Endothelial cell of umbilical vein (primary cell): Measurements from ENCODE around the gene COX4I1. TPM values are rescaled to one million over a fixed set of nuclear protein-coding genes. Genes with fewer than 3 reads are reported as not detected.

Experiments used
- BruUV-seq: library from RNA; stranded (reverse); fragments of 400-500 nt; replicated peaks from 2 replicates; lab custom pipeline; 2021; lab: Mats Ljungman, UMichigan
- CTCF ChIA-PET: fragments of 300-600, 350-600 bp; sonication (Branson Sonifier 250); formaldehyde crosslinking; loops from one replicate; lab custom pipeline; 2021; ENCODE audit warnings: antibody characterized with exemption, inconsistent platforms; lab: Charles Lee
- POLR2A ChIA-PET: fragments of 300-600, 350-600 bp; sonication (Branson Sonifier 250); formaldehyde crosslinking; loops from one replicate; lab custom pipeline; 2021; ENCODE audit warnings: antibody characterized with exemption, inconsistent platforms; lab: Charles Lee
- DNase-seq: peaks from one replicate; pipeline ENCODE4 v3.0.0-alpha.2; 2011; ENCODE audit warnings: low read depth, low spot score
- FAIRE-seq: peaks from 2 replicates; lab custom pipeline; 2011; peaks lifted over from hg19 to GRCh38; lab: Jason Lieb, UNC
- H2AFZ ChIP-seq: 2 replicates; pipeline ENCODE4 v1.6.0; 2012; ENCODE audit warnings: low read depth, low read length, control low read depth, inconsistent platforms
- H3K27ac ChIP-seq: 2 replicates; pipeline ENCODE4 v1.5.1; 2011; ENCODE audit warnings: low read depth, mild to moderate bottlenecking, control low read depth, low read length, moderate library complexity; ENCODE audit not compliant: insufficient read depth
- H3K27me3 ChIP-seq, 2 experiments: 2 replicates each; pipeline versions ENCODE4 v1.6.0 to v1.6.1; 2011; ENCODE audit warnings: low read length in 2 of 2, mixed read lengths in 1 of 2; ENCODE audit not compliant: control insufficient read depth in 2 of 2, insufficient read depth in 2 of 2
- H3K36me3 ChIP-seq, 2 experiments: 2 replicates in 1 of 2; 3 replicates in 1 of 2; pipeline ENCODE4 v1.5.1; 2011; ENCODE audit warnings: low read length in 2 of 2, mild to moderate bottlenecking in 1 of 2, moderate library complexity in 1 of 2; ENCODE audit not compliant: control insufficient read depth in 2 of 2, insufficient read depth in 2 of 2; ENCODE audit errors: extremely low read depth in 1 of 2
- H3K4me1 ChIP-seq: 3 replicates; pipeline ENCODE4 v1.5.1; 2011; ENCODE audit warnings: mild to moderate bottlenecking, low read length; ENCODE audit not compliant: control insufficient read depth, insufficient read depth; ENCODE audit errors: extremely low read depth
- H3K4me2 ChIP-seq: 2 replicates; pipeline ENCODE4 v1.6.1; 2011; ENCODE audit warnings: low read length, control low read depth, mixed read lengths; ENCODE audit not compliant: insufficient read depth
- H3K4me3 ChIP-seq, 3 experiments: fragments of 200-600 bp in 1 of 3; sonication (generic), shearing (Covaris generic) in 1 of 3; replicated peaks in 1 of 3; 2 replicates each; pipeline ENCODE4 v1.5.1; 2011 to 2016; ENCODE audit warnings: control low read depth in 3 of 3, low read length in 3 of 3, mild to moderate bottlenecking in 2 of 3, inconsistent platforms in 1 of 3, low read depth in 1 of 3, moderate library complexity in 1 of 3; ENCODE audit not compliant: insufficient read depth in 1 of 3
- H3K79me2 ChIP-seq: 2 replicates; pipeline ENCODE4 v1.6.0; 2012; ENCODE audit warnings: low read length, inconsistent platforms; ENCODE audit not compliant: control insufficient read depth, insufficient read depth
- H3K9ac ChIP-seq: replicated peaks from 2 replicates; pipeline ENCODE3; 2011; ENCODE audit warnings: low read length, control low read depth; ENCODE audit not compliant: insufficient read depth; ENCODE audit errors: extremely low read depth
- H3K9me1 ChIP-seq: replicated peaks from 3 replicates; pipeline ENCODE4 v1.6.0; 2011; ENCODE audit warnings: mild to moderate bottlenecking, low read length; ENCODE audit not compliant: control insufficient read depth, insufficient read depth; ENCODE audit errors: extremely low read depth
- H3K9me3 ChIP-seq: replicated peaks from 2 replicates; pipeline ENCODE4 v1.5.1; 2012; ENCODE audit warnings: low read length, inconsistent platforms; ENCODE audit not compliant: control insufficient read depth, insufficient read depth
- H4K20me1 ChIP-seq: replicated peaks from 2 replicates; pipeline ENCODE3; 2011; ENCODE audit warnings: mild to moderate bottlenecking, low read length; ENCODE audit not compliant: control insufficient read depth, insufficient read depth; ENCODE audit errors: extremely low read depth
- CTCF ChIP-seq, 2 donors: IDR thresholded peaks; 1 replicate in 1 of 2; 2 replicates in 1 of 2; pipeline ENCODE4 v1.5.1; 2011; ENCODE audit warnings: low read length in 2 of 2, mild to moderate bottlenecking in 2 of 2, moderate library complexity in 2 of 2, control low read depth in 1 of 2, inconsistent platforms in 1 of 2, low read depth in 1 of 2; ENCODE audit not compliant: insufficient read depth in 1 of 2; ENCODE audit errors: extremely low read depth in 1 of 2
- EZH2 ChIP-seq: IDR thresholded peaks from 2 replicates; pipeline ENCODE4 v1.6.1; 2012; ENCODE audit warnings: borderline replicate concordance, low read depth, mild to moderate bottlenecking, moderate library complexity, low read length, inconsistent platforms; ENCODE audit not compliant: severe bottlenecking
- FOS ChIP-seq: IDR thresholded peaks from 2 replicates; pipeline ENCODE4 v1.6.1; 2011; ENCODE audit warnings: mild to moderate bottlenecking, low read length, moderate library complexity, borderline replicate concordance; ENCODE audit not compliant: insufficient read depth
- GATA2 ChIP-seq: IDR thresholded peaks from 2 replicates; pipeline ENCODE4 v1.7.0; 2011; ENCODE audit warnings: low read depth, mild to moderate bottlenecking, moderate library complexity, mixed read lengths, low read length; ENCODE audit not compliant: insufficient read length, insufficient read depth
- MAX ChIP-seq: IDR thresholded peaks from 2 replicates; pipeline ENCODE4 v1.6.1; 2011; ENCODE audit not compliant: insufficient read depth, insufficient read length
- MYC ChIP-seq: IDR thresholded peaks from one replicate; pipeline ENCODE4 v1.6.1; 2011; ENCODE audit warnings: mild to moderate bottlenecking, low read depth, low read length
- POLR2A ChIP-seq: IDR thresholded peaks from 2 replicates; pipeline ENCODE4 v1.6.1; 2012; ENCODE audit warnings: low read depth, mild to moderate bottlenecking, control low read depth, low read length
- POLR2AphosphoS5 ChIP-seq: IDR thresholded peaks from 2 replicates; pipeline ENCODE4 v1.6.1; 2012; ENCODE audit warnings: low read depth, mild to moderate bottlenecking, control low read depth, low read length, moderate library complexity; ENCODE audit not compliant: insufficient read depth
- dilution Hi-C: fragments of 300-500 bp; cut with MboI; formaldehyde crosslinking; loops from one replicate; pipeline ENCODE4 v1.15.0; 2019; ENCODE audit warnings: low sequenced_read_pairs; ENCODE audit not compliant: extremely low pct_ligation_motif_present
- intact Hi-C: fragments of 100-400 bp; cut with micrococcal nuclease; formaldehyde crosslinking; loops from one replicate; pipeline ENCODE4 v1.10.0; 2022
- polyA plus RNA-seq, 4 experiments: library from polyadenylated mRNA; depleted of rRNA in 3 of 4; stranded (reverse) in 3 of 4; unstranded in 1 of 4; fragments of >200 nt; gene quantifications; 2 replicates each; pipeline versions ENCODE4 v1.2.1 to v1.2.3, GENCODE V29; 2011 to 2012; ENCODE audit warnings: missing spikeins in 1 of 4
- total RNA-seq: library from RNA; stranded (reverse); gene quantifications from 2 replicates; pipeline ENCODE4 v1.2.3, GENCODE V29; 2021

The COX4I1 gene
- total and polyA plus RNA-seq, 2 donors (not counting 3 experiments of a cell fraction or from before 2014, with no cell fraction given), result 560 to 953 TPM

- no peaks in the 10 kb centered on the region for H3K36me3 ChIP-seq
- intact Hi-C loops, result no loop called here
- FAIRE-seq, result no peak
- no peaks in the 10 kb centered on the region for H3K9me3 ChIP-seq
- no peaks in the 10 kb centered on the region for H3K27me3 ChIP-seq
- ChIA-PET CTCF (interaction anchor here (1.1 kb wide), 1 partner anchor 66 kb away, joined by 3 read pairs; the partner anchor contains the start of gene IRF8), POLR2A (no interaction called here)
- no peak overlapping the region for H3K27ac ChIP-seq
- H3K4me2 ChIP-seq, result no peak overlapping the region
- dilution Hi-C loops, result no loop called here
- no peaks in the 10 kb centered on the region for H3K9me1 ChIP-seq
- H4K20me1 ChIP-seq, result no peaks in the 10 kb centered on the region
- TF ChIP-seq CTCF (IDR thresholded peaks at IDR 0.05; ENCODE audit: extremely low read depth in 1 of 2, insufficient read depth in 1 of 2, low read depth in 1 of 2, low read length in 2 of 2) (no peak), MYC (no peak), EZH2 (no peak), POLR2A (no peak), GATA2 (no peak), POLR2AphosphoS5 (no peak), FOS (no peak), MAX (no peak)
- H3K79me2 ChIP-seq, result no peaks in the 10 kb centered on the region
- no peak overlapping the region for H2AFZ ChIP-seq
- DNase-seq, result no peak
- H3K4me1 ChIP-seq, result no peaks in the 10 kb centered on the region
- H3K9ac ChIP-seq, result no peak overlapping the region
- BruUV-seq, result no TSS peak
- H3K4me3 ChIP-seq, result no peak overlapping the region
Observed at GRCh38 chr16:85832570-85833218, 33.2 kb downstream of the COX4I1 start.
